ENCODE measurements around the gene TP73.

The TP73 gene

DNA sequence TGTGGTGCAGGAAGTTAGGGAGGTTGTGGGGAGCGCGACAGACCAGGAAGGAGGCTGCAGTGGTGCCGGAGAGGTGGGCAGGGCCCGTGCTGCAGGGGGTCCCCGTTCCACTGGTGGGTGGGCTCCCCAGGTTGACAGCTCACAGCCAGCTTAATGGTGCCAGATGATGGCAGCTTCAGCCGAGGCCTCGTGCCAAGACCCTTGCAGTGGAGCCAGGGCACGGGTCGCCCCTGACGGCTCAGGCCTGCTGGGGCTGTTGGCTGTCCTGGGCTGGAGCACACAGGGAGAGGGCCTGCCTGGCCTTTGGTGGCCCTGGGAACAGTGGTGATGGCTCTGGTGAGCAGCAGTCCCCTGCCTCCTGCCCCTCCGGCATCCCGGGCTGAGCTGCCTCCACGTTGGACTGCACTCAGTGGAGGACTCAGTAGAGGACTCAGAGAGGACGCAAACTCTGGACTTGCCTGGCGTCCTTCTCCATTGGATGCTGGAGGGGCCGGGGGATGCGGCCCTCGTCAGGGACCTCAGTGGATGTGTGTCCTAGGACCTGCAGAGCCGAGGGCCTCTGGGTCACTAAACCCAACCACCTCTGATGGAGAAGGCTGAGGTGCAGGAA is 53.1 kb downstream of the TP73 start:
- peaks cover 28% of the 10 kb centered on the region; the same call in 1 of the 2 replicates for H3K27me3 ChIP-seq (ENCODE audit: control insufficient read depth, insufficient read depth, low read length)
- peaks cover 21% of the 10 kb centered on the region for H3K4me1 ChIP-seq (ENCODE audit: control insufficient read depth, insufficient read depth, low read length)
- no peaks in the 10 kb centered on the region for H3K9me3 ChIP-seq (ENCODE audit: control insufficient read depth, insufficient read depth, low read depth, low read length)
- H3K36me3 ChIP-seq (ENCODE audit: control insufficient read depth, insufficient read depth, low read length), result no peaks in the 10 kb centered on the region
- no peak overlapping the region for H3K4me3 ChIP-seq (ENCODE audit: low read depth, low read length)
- no peak overlapping the region for H3K27ac ChIP-seq (ENCODE audit: low read depth, low read length)
- H3K9ac ChIP-seq (ENCODE audit: low read length), result no peak overlapping the region

DNA sequence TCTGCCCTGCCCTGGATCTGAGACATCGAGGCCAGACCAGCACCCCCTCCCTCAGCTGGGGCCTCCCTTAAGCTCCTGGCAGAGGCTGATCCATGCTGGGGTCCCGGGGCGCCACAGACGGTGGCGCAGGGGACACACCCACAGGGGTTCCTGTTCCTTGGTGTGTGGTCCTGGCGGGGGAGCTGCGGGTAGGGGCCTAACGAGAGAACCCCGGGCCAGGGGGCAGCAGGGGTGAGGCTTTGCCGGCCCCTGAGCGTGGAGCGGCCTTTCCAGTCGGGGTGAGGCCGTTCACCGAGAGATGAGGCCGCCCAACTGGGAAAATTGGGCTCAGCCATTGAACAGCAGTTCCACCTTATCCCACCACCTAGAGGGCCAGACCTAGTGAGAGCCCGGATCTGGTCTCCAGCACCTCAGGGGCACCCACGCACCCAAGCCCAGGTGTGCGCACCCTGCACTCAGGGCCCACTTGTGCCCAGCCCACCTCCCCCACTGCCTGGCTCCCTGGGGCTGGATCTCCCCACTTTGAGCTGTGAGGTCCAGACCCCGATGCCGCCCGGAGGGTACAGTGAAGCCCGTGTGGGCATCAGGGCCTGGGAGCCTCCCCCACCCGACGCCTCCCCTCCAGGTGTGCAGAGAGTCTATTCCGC is 54.5 kb downstream of the TP73 start:
- Histone ChIP-seq H3K27ac (ENCODE audit: low read depth, low read length) (no peak overlapping the region), H3K36me3 (ENCODE audit: control insufficient read depth, insufficient read depth, low read length) (no peaks in the 10 kb centered on the region), H3K27me3 (ENCODE audit: control insufficient read depth, insufficient read depth, low read length) (peaks cover 35% of the 10 kb centered on the region; the same call in 1 of the 2 replicates), H3K4me1 (ENCODE audit: control insufficient read depth, insufficient read depth, low read length) (peaks cover 21% of the 10 kb centered on the region), H3K4me3 (ENCODE audit: low read depth, low read length) (no peak overlapping the region), H3K9me3 (ENCODE audit: control insufficient read depth, insufficient read depth, low read depth, low read length) (no peaks in the 10 kb centered on the region), H3K9ac (ENCODE audit: low read length) (no peak overlapping the region)

DNA sequence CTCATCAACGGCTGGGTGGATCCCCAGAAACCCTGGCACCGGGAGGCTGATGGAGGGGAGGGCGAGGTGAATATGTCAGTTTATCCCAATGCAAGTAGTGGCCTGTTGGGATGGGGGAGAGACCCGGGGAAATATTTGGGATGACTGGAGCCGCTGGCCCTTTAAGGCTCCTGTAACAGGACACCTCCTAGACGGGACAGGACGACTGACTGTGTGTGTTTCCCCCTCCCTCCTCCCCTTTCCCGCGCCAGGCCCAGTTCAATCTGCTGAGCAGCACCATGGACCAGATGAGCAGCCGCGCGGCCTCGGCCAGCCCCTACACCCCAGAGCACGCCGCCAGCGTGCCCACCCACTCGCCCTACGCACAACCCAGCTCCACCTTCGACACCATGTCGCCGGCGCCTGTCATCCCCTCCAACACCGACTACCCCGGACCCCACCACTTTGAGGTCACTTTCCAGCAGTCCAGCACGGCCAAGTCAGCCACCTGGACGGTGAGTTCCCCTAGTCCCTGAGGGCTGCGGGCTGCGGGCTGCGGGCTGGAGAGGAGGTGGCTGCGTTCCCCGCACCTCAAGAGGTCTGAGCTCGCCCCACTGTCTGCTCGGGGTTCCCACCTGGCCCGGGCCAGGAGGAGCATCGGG is 55.1 kb downstream of the TP73 start:
- H3K4me1 ChIP-seq (ENCODE audit: control insufficient read depth, insufficient read depth, low read length), result peaks cover 23% of the 10 kb centered on the region
- no peaks in the 10 kb centered on the region for H3K9me3 ChIP-seq (ENCODE audit: control insufficient read depth, insufficient read depth, low read depth, low read length)
- no peak overlapping the region for H3K27ac ChIP-seq (ENCODE audit: low read depth, low read length)
- H3K27me3 ChIP-seq (ENCODE audit: control insufficient read depth, insufficient read depth, low read length), result peaks cover 41% of the 10 kb centered on the region; the same call in 1 of the 2 replicates
- H3K9ac ChIP-seq (ENCODE audit: low read length), result no peak overlapping the region
- peak overlapping the region; percentile 25; the same call in 1 of the 2 replicates for H3K4me3 ChIP-seq (ENCODE audit: low read depth, low read length)
- no peaks in the 10 kb centered on the region for H3K36me3 ChIP-seq (ENCODE audit: control insufficient read depth, insufficient read depth, low read length)

DNA sequence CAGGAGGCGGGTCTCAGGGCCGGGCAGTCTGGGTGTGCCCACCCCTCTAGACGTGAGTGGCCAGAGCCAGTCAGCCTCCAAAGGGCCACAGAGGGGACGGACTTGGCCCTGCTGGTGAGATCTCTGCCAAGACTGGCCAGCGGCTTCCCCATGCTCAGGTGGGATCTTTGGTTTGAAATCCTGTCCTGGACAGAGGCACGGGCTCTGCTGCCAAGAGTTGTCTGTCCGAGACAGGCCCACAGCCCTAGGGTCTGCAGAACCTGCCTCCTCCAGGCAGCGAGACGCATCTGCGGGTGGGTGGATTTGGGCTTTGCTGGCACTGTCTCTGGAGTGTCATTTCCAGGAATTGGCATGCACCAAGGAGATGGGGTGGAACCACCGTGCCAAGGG is 55.6 kb downstream of the TP73 start:
- H3K27ac ChIP-seq (ENCODE audit: low read depth, low read length), result no peak overlapping the region

DNA sequence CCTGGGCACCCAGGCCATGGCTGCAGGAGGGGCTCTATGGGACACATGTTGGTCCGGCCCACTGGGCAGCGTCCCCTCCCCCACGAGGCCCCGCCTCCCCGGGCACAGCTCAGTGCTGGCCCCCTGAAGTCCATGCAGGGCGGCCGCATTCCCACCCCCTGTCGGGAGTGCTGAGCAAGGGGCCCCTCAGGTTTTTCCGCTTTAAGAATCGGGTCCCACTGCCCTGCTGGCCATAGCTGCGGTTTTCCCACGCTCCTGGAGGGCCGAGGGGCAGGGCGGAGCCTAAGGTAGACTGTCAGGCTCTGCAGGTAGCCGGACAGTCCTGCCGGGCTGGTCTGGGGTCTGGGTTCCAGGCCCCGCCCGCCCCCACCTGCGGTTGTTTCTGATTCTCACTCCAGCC is 56.5 kb downstream of the TP73 start:
- H3K9ac ChIP-seq (ENCODE audit: low read length), result no peak overlapping the region
- H3K27ac ChIP-seq (ENCODE audit: low read depth, low read length), result no peak overlapping the region
- H3K4me3 ChIP-seq (ENCODE audit: low read depth, low read length), result no peak overlapping the region
- H3K27me3 ChIP-seq (ENCODE audit: control insufficient read depth, insufficient read depth, low read length), result peaks cover 41% of the 10 kb centered on the region; the same call in 1 of the 2 replicates
- no peaks in the 10 kb centered on the region for H3K36me3 ChIP-seq (ENCODE audit: control insufficient read depth, insufficient read depth, low read length)
- H3K9me3 ChIP-seq (ENCODE audit: control insufficient read depth, insufficient read depth, low read depth, low read length), result no peaks in the 10 kb centered on the region
- H3K4me1 ChIP-seq (ENCODE audit: control insufficient read depth, insufficient read depth, low read length), result peaks cover 23% of the 10 kb centered on the region

More for the DNA sequence above, 55.6 kb downstream of the TP73 start:
- Histone ChIP-seq H3K36me3 (ENCODE audit: control insufficient read depth, insufficient read depth, low read length) (no peaks in the 10 kb centered on the region), H3K9me3 (ENCODE audit: control insufficient read depth, insufficient read depth, low read depth, low read length) (no peaks in the 10 kb centered on the region), H3K4me1 (ENCODE audit: control insufficient read depth, insufficient read depth, low read length) (peaks cover 23% of the 10 kb centered on the region), H3K4me3 (ENCODE audit: low read depth, low read length) (no peak overlapping the region), H3K27me3 (ENCODE audit: control insufficient read depth, insufficient read depth, low read length) (peaks cover 41% of the 10 kb centered on the region; the same call in 1 of the 2 replicates), H3K9ac (ENCODE audit: low read length) (no peak overlapping the region)

DNA sequence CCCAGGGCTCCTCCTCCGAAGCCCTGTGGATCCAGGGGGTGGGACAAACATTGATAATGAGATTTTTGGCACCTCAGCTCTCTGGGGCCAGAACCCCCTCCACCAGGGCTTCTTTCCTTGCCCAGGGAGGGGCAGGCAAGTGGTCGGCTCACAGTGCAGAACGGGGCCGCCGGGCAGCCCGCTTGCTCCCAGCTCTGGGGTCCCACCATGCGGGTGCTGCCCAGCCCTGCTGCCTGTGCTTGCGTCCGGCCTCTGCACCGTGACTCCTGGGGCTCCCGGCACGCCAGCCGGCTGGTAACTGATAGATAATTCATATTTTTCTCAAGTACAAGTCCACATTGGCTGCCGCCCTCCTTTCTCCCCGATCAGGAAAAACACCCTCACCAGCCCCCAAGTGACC is 57.9 kb downstream of the TP73 start:
- no peak overlapping the region for H3K4me3 ChIP-seq (ENCODE audit: low read depth, low read length)
- peaks cover 41% of the 10 kb centered on the region; the same call in 1 of the 2 replicates for H3K27me3 ChIP-seq (ENCODE audit: control insufficient read depth, insufficient read depth, low read length)
- H3K36me3 ChIP-seq (ENCODE audit: control insufficient read depth, insufficient read depth, low read length), result no peaks in the 10 kb centered on the region
- peaks cover 23% of the 10 kb centered on the region for H3K4me1 ChIP-seq (ENCODE audit: control insufficient read depth, insufficient read depth, low read length)
- no peak overlapping the region for H3K27ac ChIP-seq (ENCODE audit: low read depth, low read length)
- H3K9ac ChIP-seq (ENCODE audit: low read length), result no peak overlapping the region
- H3K9me3 ChIP-seq (ENCODE audit: control insufficient read depth, insufficient read depth, low read depth, low read length), result no peaks in the 10 kb centered on the region

DNA sequence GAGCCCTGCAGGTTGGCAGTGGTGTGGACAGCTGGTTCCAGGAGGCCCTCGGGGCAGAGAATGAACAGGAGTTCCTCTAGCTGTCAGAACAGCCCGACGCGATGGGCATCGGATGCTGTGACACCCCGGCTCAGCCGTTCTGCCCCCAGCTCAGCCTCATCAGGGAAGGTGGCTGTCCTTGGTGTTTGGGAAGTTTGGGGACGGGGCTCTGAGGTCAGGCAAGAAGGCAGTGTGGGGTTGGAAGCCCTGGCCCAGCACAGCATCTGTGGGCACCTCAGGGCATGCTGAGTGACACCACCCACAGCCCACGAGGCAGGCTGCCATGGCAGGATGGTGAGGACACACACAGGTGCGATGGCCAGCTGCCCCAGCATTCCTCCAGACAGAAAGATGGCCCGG is 59.1 kb downstream of the TP73 start:
- H3K9ac ChIP-seq (ENCODE audit: low read length), result no peak overlapping the region
- H3K9me3 ChIP-seq (ENCODE audit: control insufficient read depth, insufficient read depth, low read depth, low read length), result no peaks in the 10 kb centered on the region
- no peak overlapping the region for H3K27ac ChIP-seq (ENCODE audit: low read depth, low read length)
- H3K36me3 ChIP-seq (ENCODE audit: control insufficient read depth, insufficient read depth, low read length), result no peaks in the 10 kb centered on the region
- peaks cover 41% of the 10 kb centered on the region; the same call in 1 of the 2 replicates for H3K27me3 ChIP-seq (ENCODE audit: control insufficient read depth, insufficient read depth, low read length)
- no peak overlapping the region for H3K4me3 ChIP-seq (ENCODE audit: low read depth, low read length)
- peaks cover 23% of the 10 kb centered on the region for H3K4me1 ChIP-seq (ENCODE audit: control insufficient read depth, insufficient read depth, low read length)

DNA sequence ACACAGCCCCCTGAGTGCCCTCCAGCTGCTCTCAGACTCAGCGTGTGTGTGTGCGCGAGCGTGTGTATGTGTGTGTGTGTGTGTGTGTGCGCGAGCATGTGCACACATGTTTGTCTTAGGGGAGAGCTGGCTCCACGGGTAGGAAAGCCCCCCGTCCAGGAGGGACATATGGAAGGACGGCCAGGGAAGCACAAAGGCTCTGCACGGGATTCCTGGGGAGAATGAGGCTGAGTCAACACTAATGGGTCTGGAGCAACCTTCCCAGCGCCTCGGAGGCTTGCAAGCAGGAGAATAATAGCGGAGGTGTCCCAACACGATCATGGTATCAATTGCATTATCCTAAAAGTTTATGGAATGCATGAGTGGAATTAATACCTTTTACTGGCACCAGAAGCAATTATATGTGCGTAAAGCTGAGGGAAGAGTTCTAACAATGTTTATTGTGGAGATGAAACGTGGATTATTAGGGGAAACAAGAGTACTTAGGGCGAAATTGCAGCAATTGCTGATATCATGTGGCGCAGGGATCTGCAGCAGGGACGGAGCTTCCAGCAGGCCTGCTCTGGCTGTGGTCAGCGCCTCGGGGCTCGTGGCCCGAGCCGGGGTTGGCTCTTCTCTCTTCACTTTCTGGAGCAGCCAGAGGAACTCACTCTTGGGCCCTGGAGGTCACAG is 59.6 kb downstream of the TP73 start:
- H3K9me3 ChIP-seq (ENCODE audit: control insufficient read depth, insufficient read depth, low read depth, low read length), result no peaks in the 10 kb centered on the region
- no peak overlapping the region for H3K27ac ChIP-seq (ENCODE audit: low read depth, low read length)
- peaks cover 22% of the 10 kb centered on the region for H3K4me1 ChIP-seq (ENCODE audit: control insufficient read depth, insufficient read depth, low read length)
- H3K36me3 ChIP-seq (ENCODE audit: control insufficient read depth, insufficient read depth, low read length), result no peaks in the 10 kb centered on the region
- no peak overlapping the region for H3K4me3 ChIP-seq (ENCODE audit: low read depth, low read length)
- H3K27me3 ChIP-seq (ENCODE audit: control insufficient read depth, insufficient read depth, low read length), result peaks cover 41% of the 10 kb centered on the region; the same call in 1 of the 2 replicates
- no peak overlapping the region for H3K9ac ChIP-seq (ENCODE audit: low read length)

DNA sequence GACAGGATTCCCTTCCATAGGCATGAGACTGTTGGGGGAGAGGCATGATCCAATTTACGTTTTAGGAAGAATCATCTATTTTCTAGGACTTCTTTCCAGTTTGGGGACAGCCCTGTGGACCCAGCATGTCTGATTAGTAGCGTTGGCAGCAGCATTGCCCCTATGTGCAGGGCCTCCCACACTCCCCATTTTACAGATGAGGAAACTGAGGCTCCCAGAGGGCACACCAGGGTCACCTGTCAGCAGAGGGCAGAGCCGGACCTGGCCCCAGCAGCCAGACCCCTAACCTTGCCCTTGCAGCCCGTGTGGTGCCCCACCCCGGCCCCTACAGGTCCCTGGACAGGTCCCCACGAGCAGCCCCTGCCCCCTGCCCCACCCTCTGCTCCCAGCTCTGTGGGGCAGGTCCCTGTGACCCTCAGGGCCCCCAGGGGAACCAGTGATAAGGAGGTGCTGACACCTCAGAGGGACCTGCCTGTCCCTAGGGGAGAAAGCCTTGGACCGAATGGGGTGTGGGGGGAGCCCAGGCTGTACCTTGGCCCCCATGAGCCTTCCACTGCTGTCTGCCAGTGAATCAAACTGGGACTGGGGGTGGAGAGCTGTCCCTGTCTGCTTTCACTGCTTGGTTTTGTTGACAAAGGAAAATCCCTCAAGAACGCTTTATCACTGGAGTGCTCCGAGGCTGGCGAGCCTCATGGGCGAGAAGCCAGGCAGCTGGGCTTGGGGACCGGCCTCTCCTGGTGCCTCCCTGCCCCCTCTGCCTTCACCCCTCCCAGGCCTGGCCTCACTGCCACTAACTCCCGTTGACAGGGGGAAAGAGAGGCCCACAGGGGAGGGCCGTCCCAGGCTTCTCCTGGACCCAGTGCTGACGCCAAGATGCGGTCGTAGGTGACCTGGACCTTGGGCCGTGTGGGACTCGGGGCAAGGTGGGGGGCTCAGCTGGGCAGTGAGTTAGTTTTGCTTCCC is 60.5 kb downstream of the TP73 start:
- Histone ChIP-seq H3K9ac (ENCODE audit: low read length) (no peak overlapping the region), H3K9me3 (ENCODE audit: control insufficient read depth, insufficient read depth, low read depth, low read length) (no peaks in the 10 kb centered on the region), H3K27me3 (ENCODE audit: control insufficient read depth, insufficient read depth, low read length) (peaks cover 43% of the 10 kb centered on the region; the same call in 1 of the 2 replicates), H3K4me1 (ENCODE audit: control insufficient read depth, insufficient read depth, low read length) (peaks cover 19% of the 10 kb centered on the region), H3K36me3 (ENCODE audit: control insufficient read depth, insufficient read depth, low read length) (no peaks in the 10 kb centered on the region), H3K4me3 (ENCODE audit: low read depth, low read length) (no peak overlapping the region), H3K27ac (ENCODE audit: low read depth, low read length) (no peak overlapping the region)

DNA sequence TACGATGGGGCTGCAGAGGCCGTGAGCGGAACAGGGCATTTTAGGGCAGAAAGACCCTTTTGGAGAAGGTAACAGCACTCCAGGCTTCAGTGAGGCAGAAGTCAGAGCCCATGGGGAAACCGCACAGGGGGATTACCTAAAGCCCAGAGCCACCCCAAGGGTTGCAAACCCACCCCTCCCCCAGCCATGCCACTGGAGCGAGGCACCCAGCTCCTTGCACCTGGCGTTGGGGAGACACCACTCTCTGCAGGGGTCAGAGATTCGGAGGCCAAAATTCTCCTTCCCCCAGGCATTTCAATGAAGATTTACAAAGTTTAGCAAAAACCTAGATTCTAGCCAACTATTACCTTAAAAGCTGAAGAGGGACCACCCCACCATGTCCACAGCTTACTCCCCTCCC is 61.5 kb downstream of the TP73 start:
- H3K4me3 ChIP-seq (ENCODE audit: low read depth, low read length), result no peak overlapping the region
- H3K4me1 ChIP-seq (ENCODE audit: control insufficient read depth, insufficient read depth, low read length), result peaks cover 12% of the 10 kb centered on the region
- H3K27ac ChIP-seq (ENCODE audit: low read depth, low read length), result no peak overlapping the region
- H3K9ac ChIP-seq (ENCODE audit: low read length), result no peak overlapping the region
- peaks cover 33% of the 10 kb centered on the region; the same call in 1 of the 2 replicates for H3K27me3 ChIP-seq (ENCODE audit: control insufficient read depth, insufficient read depth, low read length)
- H3K9me3 ChIP-seq (ENCODE audit: control insufficient read depth, insufficient read depth, low read depth, low read length), result no peaks in the 10 kb centered on the region
- no peaks in the 10 kb centered on the region for H3K36me3 ChIP-seq (ENCODE audit: control insufficient read depth, insufficient read depth, low read length)
